Stimulated activated memory B cell treated with anti-CD40 and anti-IgM and Interleukin-4, amounts not matched to agents 10 μg/mL and 1 μg/mL and 100 μg/mL, for 72 hours (primary cell): ENCODE measurements around the gene SMR3B.

Source experiments
- ATAC-seq: fragments of 150-1000 bp; cut with Tn5 transposase; 2 replicates; pipeline ENCODE4 v1.10.0; 2021
- H3K27ac Mint-ChIP-seq: one replicate; pipeline ENCODE4 v1.8.0; 2022; ENCODE audit warnings: mild to moderate bottlenecking, mixed read lengths
- H3K27me3 Mint-ChIP-seq: one replicate; pipeline ENCODE4 v1.8.0; 2022; ENCODE audit warnings: mixed read lengths
- H3K36me3 Mint-ChIP-seq: one replicate; pipeline ENCODE4 v1.8.0; 2022; ENCODE audit warnings: mixed read lengths
- H3K4me1 Mint-ChIP-seq: one replicate; pipeline ENCODE4 v1.8.0; 2022; ENCODE audit warnings: mixed read lengths
- H3K4me3 Mint-ChIP-seq: one replicate; pipeline ENCODE4 v1.8.0; 2022; ENCODE audit warnings: mild to moderate bottlenecking, moderate library complexity, mixed read lengths
- H3K9me3 Mint-ChIP-seq: one replicate; pipeline ENCODE4 v1.8.0; 2022; ENCODE audit warnings: mixed read lengths

The SMR3B gene

DNA sequence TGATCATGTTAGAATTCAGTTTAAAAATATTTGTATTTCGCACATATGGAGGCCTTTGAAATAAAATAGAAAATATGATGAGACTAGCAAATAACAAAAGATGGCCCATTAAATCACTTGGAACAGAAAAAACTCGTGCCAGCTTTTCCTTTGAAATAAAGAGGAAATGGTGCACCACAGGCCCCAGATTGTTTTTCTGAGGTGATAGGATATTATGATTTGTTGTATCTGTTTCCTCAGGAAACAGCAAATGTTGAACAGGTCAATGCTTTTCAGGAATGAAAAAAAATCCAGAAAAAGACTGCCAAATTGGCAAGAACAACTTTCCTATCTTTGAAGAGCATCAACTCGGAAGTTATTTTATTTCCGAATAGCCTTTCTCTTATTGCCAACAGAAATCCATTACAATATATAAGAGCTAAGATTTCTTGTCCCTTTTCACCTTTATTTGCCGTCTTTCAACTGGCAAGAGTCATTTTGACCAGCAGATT, at the start of gene SMR3B:
Gene SMR3B, plus strand, starts transcription at position 441 of the 491 bp plus-strand sequence. CDS start 1,380 bp downstream, outside the sequence.
- no peaks in the 10 kb centered on the region for H3K27me3 Mint-ChIP-seq
- H3K36me3 Mint-ChIP-seq: no peaks in the 10 kb centered on the region
- no peaks in the 10 kb centered on the region for H3K4me1 Mint-ChIP-seq
- H3K27ac Mint-ChIP-seq: no peak within 1 kb of the TSS
- H3K4me3 Mint-ChIP-seq: no peak within 1 kb of the TSS
- H3K9me3 Mint-ChIP-seq: no peaks in the 10 kb centered on the region
- no peak for ATAC-seq

DNA sequence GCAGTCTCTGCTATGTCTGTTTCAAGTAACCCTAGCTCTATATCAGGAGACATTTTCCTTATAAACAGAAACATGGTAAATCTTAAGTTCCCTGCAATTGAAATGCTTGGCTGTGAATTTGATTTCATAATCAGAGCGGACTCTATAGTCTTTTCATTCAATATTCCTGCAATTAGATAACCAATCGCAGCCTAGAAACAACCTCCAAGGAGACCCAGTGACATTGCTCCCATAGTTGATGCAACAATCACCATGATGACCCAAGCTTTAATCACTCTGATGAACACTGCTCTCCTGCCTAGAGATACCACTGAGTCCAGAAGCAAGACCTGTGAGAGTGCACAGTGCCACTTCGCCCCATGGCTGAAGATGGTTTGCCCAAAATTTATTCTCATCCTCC, 48.2 kb upstream of the SMR3B start, which contains the start of gene CABS1:
Gene CABS1, plus strand, starts transcription at position 301 of the 400 bp plus-strand sequence. Its CDS starts 59 bp downstream, at position 360.
- Mint-ChIP-seq H3K27ac (no peak within 1 kb of the TSS), H3K36me3 (no peaks in the 10 kb centered on the region), H3K4me3 (no peak within 1 kb of the TSS), H3K4me1 (no peaks in the 10 kb centered on the region), H3K9me3 (no peaks in the 10 kb centered on the region), H3K27me3 (no peaks in the 10 kb centered on the region)
- no peak for ATAC-seq

DNA sequence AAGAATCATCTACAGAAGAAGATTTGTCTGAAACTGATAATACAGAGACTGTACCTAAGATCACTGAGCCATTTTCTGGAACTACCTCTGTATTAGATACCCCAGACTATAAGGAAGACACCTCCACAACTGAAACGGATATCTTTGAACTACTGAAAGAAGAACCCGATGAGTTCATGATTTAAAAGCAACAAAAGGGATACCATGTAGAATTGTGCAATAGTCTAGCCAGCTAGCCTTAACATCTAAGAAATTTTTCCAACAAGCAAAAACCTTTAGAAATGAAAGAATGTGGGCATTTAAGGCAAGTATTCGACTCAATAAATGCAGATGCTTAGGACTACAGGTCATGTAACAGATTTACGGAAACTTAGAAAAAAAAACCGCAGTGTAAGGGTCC, 46.9 kb upstream of the SMR3B start:
- Mint-ChIP-seq H3K27ac (no peak overlapping the region), H3K4me3 (no peak overlapping the region), H3K9me3 (no peaks in the 10 kb centered on the region), H3K4me1 (no peaks in the 10 kb centered on the region), H3K27me3 (no peaks in the 10 kb centered on the region), H3K36me3 (no peaks in the 10 kb centered on the region)
- no peak for ATAC-seq

DNA sequence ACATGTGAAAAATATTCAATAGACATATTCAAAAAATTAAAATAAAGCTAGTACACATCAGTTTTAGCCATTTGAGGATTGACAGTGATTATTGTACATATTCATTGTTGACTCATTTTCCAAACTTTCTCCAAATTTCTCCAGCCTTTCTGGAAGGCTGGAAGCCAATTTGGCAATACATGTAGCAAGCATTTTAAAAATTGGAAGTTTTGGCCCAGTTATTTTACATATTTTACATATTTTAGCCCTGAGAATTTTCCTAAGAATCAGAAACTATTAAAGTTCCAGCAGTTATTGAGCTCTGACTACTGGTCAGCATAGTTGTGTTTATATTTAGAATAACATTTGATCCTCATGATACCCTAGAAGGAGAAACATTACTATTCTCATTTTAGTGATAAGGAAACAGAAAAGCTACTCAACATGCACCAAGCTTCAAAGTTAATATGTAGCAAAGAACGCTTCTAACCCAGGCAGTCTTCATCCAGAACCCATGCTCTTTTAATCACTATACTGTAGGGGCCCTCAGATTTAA, 45.0 kb upstream of the SMR3B start:
- Mint-ChIP-seq H3K4me1 (no peaks in the 10 kb centered on the region), H3K36me3 (no peaks in the 10 kb centered on the region), H3K9me3 (peaks cover 2% of the 10 kb centered on the region), H3K27me3 (no peaks in the 10 kb centered on the region), H3K4me3 (no peak overlapping the region), H3K27ac (no peak overlapping the region)
- no peak for ATAC-seq

DNA sequence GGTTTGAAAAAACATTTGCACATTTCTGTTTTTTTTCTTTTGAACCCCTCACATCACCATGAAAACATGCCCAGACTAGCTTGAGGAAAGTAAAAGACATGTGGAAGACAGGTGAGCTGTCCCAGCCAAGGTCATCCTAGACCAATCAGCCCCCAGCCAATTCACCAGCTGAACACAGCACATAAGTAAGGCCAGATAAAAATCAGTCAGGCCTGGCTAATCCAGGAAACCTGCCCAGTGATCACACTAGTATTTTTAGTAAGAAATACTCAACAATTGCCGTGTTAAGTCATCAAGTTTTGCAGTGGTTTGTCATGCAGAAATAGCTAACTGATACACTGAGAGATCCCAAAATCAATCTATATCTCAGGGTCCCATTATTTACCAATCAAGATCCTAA, 26.7 kb upstream of the SMR3B start:
- Mint-ChIP-seq H3K36me3 (no peaks in the 10 kb centered on the region), H3K4me3 (no peak overlapping the region), H3K9me3 (no peaks in the 10 kb centered on the region), H3K4me1 (no peaks in the 10 kb centered on the region), H3K27ac (no peak overlapping the region), H3K27me3 (no peaks in the 10 kb centered on the region)
- ATAC-seq: no peak

DNA sequence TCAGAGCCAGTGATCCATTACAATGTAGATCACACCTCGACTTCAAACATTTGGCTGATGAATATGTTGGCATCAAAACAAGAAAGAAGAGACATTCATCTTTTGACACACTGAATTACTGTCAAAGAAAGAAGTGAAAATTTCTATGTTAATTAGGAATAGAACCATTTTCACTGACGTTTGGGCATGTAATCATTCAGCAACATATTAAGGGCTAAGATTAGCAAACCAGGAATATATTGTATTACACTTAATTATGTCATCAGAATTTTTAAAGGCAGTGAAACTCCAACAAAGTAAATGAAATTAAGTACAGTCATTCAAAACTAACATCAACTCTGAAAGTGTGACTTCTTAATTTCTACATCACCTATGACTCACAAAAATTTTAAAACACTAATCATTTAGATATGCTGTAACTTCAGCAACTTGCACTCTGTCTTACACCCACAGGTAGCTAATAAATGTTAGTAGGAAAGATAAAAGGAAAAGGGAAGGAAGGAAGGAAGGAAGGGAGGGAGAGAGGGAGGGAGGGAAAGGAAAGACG, 23.7 kb upstream of the SMR3B start:
- no peak for ATAC-seq
- Mint-ChIP-seq H3K27me3 (no peaks in the 10 kb centered on the region), H3K27ac (no peak overlapping the region), H3K4me1 (no peaks in the 10 kb centered on the region), H3K4me3 (no peak overlapping the region), H3K9me3 (no peaks in the 10 kb centered on the region), H3K36me3 (no peaks in the 10 kb centered on the region)

DNA sequence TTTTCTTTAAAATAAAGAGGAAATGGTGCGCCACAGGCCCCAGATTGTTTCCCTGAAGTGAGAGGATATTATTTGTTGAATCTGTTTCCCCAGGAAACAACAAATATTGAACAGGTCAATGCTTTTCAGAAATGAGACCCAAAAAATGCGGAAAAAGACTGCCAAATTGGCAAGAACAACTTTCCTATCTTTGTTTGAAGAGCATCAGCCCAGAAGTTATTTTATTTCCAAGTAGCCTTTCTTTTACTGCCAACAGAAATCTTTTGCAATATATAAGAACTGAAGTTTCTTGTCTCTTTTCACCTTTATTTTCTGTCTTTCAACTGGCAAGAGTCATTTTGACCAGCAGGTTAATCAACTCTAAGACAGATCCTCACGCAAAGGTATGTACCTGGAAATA, 22.5 kb upstream of the SMR3B start, which contains the start of gene SMR3A:
Gene SMR3A, plus strand, starts transcription at position 301 of the 400 bp plus-strand sequence. CDS start 1,356 bp downstream, outside the sequence.
- Mint-ChIP-seq H3K4me1 (no peaks in the 10 kb centered on the region), H3K4me3 (no peak within 1 kb of the TSS), H3K9me3 (no peaks in the 10 kb centered on the region), H3K36me3 (no peaks in the 10 kb centered on the region), H3K27me3 (no peaks in the 10 kb centered on the region), H3K27ac (no peak within 1 kb of the TSS)
- ATAC-seq: no peak

DNA sequence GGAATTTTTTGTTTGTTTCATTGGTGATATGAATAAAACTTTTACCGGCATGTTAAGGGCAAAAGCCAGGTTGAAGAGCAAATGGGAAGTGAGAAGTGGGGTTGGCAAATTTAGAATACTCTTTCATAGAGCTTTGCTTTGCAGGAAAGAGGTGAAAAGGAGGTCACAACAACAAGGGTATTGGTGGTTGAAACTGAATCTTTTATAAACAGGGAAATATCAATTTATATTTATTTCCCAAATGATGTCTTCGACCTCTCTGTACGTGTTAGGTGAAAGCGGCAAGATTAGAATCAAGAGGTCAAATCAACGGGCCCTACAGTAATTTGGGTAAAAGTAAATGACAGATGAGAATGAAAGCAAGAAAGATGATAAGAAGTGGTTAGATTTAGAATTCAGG, 18.9 kb upstream of the SMR3B start:
- no peak overlapping the region for H3K27ac Mint-ChIP-seq

DNA sequence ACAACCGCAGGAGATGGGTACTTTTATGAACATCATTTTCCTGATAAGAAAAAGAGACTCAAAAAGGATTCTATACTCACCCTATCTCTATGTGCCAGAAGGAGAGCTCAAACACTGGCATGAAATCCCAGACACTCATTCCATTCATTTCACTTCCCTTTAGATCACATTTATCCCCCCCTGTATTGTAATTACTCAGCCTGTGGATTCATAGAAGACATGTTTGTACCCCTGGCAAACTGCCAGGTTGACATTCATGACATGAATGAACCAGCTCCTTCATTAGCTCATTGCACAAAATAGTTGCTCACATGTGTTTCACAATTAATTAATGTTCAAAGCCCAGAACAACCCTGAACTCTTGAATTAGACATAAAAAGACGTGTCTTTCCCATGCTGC, 17.5 kb upstream of the SMR3B start:
- Mint-ChIP-seq H3K36me3 (no peaks in the 10 kb centered on the region), H3K27ac (no peak overlapping the region), H3K9me3 (no peaks in the 10 kb centered on the region), H3K4me1 (no peaks in the 10 kb centered on the region), H3K27me3 (no peaks in the 10 kb centered on the region), H3K4me3 (no peak overlapping the region)
- ATAC-seq: no peak

More for the DNA sequence above, 18.9 kb upstream of the SMR3B start:
- Mint-ChIP-seq H3K4me1 (no peaks in the 10 kb centered on the region), H3K9me3 (no peaks in the 10 kb centered on the region), H3K27me3 (no peaks in the 10 kb centered on the region), H3K36me3 (no peaks in the 10 kb centered on the region), H3K4me3 (no peak overlapping the region)
- no peak for ATAC-seq

DNA sequence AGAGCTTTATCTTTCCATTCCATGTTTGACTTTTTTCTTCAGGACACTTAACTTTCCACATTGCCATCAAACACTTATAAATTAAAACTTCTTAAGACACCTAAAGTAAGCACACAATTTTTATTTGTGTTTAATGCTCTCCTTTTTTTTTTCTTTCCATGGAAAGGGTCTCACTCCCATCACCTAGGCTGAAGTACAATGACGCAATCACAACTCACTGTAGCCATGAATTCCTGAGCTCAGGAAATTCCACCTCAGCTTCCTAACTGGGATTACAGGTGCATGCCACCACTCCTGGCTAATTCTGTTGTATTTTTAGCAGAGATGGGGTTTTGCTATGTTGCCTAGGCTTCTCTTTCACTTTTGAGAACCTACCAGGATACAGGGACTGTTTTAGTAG, 15.1 kb upstream of the SMR3B start:
- Mint-ChIP-seq H3K4me3 (no peak overlapping the region), H3K27me3 (no peaks in the 10 kb centered on the region), H3K9me3 (no peaks in the 10 kb centered on the region), H3K27ac (no peak overlapping the region), H3K36me3 (no peaks in the 10 kb centered on the region), H3K4me1 (no peaks in the 10 kb centered on the region)
- no peak for ATAC-seq

DNA sequence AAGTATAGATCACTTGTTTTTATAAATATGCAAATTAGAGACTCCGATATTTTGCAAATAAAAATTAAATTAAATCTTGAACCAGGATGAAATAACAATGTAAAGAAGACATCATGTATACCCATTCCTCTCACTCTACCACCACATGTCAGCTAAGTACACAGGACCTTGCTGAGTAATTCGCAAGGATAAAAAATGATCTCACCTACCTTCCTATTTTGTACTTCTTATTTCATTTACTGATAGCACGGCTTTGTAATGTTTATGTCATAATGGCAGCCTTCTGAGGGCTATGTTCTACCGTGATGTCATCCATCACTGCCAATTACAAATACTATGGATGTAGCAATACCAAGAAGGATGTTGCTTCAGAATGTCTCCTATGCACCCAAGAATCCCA, 10.9 kb upstream of the SMR3B start:
- Mint-ChIP-seq H3K9me3 (no peaks in the 10 kb centered on the region), H3K36me3 (no peaks in the 10 kb centered on the region), H3K4me1 (no peaks in the 10 kb centered on the region), H3K27me3 (no peaks in the 10 kb centered on the region), H3K27ac (no peak overlapping the region), H3K4me3 (no peak overlapping the region)
- no peak for ATAC-seq

DNA sequence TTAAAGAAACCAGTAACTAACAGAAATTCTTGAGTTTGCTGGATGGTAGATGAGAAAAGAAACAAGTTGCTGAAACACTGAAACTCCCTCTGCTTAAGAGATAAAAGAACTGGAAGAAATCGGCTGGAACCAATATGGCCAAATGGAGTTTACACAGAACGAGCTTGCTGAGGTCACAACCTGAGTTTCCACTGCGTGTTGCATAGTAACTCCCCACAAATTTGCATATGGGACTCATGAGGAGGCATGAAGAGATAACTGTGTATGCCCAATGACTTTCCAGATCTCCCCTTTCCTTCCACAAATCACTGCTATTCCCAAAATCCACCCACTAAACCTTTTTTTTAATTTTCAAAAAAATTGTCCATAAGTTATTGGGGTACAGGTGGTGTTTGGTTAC, 10.2 kb upstream of the SMR3B start:
- Mint-ChIP-seq H3K27me3 (no peaks in the 10 kb centered on the region), H3K27ac (no peak overlapping the region), H3K36me3 (no peaks in the 10 kb centered on the region), H3K4me1 (no peaks in the 10 kb centered on the region), H3K9me3 (no peaks in the 10 kb centered on the region), H3K4me3 (no peak overlapping the region)
- no peak for ATAC-seq

DNA sequence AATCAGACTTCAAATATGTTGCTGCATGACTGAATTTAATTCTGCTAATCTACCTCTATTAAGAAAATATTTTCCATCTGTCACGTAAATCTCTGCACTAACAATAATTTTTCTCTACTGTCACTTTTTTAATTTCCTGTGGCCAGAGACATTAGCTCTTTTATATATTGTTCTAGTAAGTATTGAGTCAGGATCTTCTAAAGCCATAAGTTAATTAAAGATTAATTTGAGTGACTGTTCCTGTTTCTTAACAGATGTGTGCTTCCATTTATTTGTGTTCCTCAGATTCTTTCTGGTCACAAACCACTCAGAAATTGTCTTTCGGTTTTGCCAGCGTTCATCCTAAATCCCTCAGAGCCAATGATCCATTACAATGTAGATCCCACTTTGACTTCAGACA, 2.4 kb upstream of the SMR3B start:
- H3K27ac Mint-ChIP-seq: no peak overlapping the region
- no peaks in the 10 kb centered on the region for H3K27me3 Mint-ChIP-seq
- ATAC-seq: no peak
- no peaks in the 10 kb centered on the region for H3K9me3 Mint-ChIP-seq
- no peaks in the 10 kb centered on the region for H3K4me1 Mint-ChIP-seq
- H3K4me3 Mint-ChIP-seq: no peak overlapping the region
- H3K36me3 Mint-ChIP-seq: no peaks in the 10 kb centered on the region

DNA sequence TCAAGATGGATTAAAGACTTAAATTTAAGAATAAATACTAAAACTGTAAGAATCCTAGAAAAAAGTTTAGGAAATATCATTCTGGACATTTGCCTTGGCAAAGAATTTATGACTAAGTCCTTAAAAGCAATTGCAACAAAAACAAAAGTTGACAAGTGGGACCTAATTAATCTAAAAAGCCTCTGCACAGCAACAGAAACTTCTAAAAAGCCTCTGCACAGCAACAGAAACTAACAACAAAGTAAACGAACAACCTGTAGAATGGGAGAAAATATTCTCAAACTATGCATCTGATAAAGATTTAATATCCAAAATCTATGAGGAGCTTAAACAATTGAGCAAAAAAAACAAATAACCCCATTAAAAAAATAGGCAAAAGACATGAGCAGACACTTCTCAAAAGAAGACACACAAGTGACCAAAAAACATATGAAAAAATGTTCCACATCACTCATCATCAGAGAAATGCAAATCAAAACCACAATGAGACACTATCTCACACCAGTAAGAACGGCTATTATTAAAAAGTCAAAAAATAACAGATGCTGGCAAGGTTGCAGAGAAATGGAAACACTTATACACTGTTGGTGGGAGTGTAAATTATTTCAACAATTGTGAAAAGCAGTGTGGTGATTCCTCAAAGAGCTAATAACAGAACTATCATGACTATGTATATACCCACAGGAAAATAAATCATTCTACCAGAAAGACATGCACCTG, 9.3 kb downstream of the SMR3B start:
- no peak overlapping the region for H3K4me3 Mint-ChIP-seq
- no peaks in the 10 kb centered on the region for H3K36me3 Mint-ChIP-seq
- no peak for ATAC-seq
- no peaks in the 10 kb centered on the region for H3K4me1 Mint-ChIP-seq
- H3K27me3 Mint-ChIP-seq: no peaks in the 10 kb centered on the region
- H3K27ac Mint-ChIP-seq: no peak overlapping the region
- H3K9me3 Mint-ChIP-seq: no peaks in the 10 kb centered on the region

DNA sequence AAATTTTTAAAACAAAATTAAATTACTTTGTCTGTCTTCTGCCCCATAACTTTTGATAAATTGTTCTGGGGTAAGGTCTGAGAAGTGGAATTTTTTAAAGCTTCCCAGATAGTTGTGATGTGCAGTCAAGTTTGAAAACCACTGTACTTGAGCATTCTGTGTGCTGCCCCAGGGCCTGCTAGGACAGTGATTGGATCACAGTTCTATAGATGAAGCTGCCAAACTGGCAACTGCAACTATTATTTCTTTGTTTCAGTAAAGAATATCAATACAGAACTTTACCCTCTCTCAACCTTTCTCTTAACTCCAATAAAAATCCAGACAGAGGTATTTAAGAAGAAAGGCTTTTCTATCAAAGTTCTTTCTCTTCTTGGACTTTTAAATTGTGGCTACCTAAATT, 14.6 kb downstream of the SMR3B start, which contains the start of gene OPRPN:
Gene OPRPN, plus strand, starts transcription at position 361 of the 400 bp plus-strand sequence. CDS start 1,346 bp downstream, outside the sequence.
- Mint-ChIP-seq H3K27ac (no peak within 1 kb of the TSS), H3K9me3 (no peaks in the 10 kb centered on the region), H3K36me3 (no peaks in the 10 kb centered on the region), H3K4me3 (no peak within 1 kb of the TSS), H3K27me3 (no peaks in the 10 kb centered on the region), H3K4me1 (no peaks in the 10 kb centered on the region)
- ATAC-seq: no peak

DNA sequence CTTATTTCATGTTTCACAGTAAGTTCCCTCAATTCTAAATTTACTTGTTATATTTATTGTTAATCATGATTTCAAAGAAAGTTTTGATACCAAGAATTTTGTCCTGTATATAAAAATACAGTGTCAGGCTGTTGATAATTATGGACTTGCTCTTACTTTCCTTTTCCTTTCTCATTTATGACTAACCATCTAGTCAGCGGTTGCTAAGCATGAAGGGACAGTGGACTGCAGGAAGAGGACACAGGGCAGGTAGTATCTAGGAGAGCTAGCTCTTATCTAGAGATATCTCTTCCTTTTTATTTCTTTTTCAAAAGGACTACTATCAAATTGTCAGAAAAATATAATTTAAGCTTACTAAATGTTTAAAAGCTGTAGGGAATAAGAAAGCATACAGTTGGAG, 16.4 kb downstream of the SMR3B start:
- Mint-ChIP-seq H3K27me3 (no peaks in the 10 kb centered on the region), H3K4me1 (no peaks in the 10 kb centered on the region), H3K27ac (no peak overlapping the region), H3K9me3 (peaks cover 2% of the 10 kb centered on the region), H3K36me3 (no peaks in the 10 kb centered on the region), H3K4me3 (no peak overlapping the region)
- ATAC-seq: no peak
